OCI-LY1 (cell line): Measurements from ENCODE around the gene XRCC6.

Experiments used
- EZH2 ChIP-seq: fragments of 200-600 bp; sonication (generic), shearing (Covaris generic); IDR thresholded peaks from 2 replicates; pipeline ENCODE4 v1.8.0; 2017; ENCODE audit warnings: borderline replicate concordance, mixed run types, mild to moderate bottlenecking, antibody characterized with exemption, low read length, moderate library complexity, mixed read lengths
- TF ChIP-seq, protein P1 (sequence below): fragments of 200-600 bp; sonication (generic), shearing (Covaris generic); IDR thresholded peaks from 2 replicates; pipeline ENCODE4 v1.5.1; 2017; ENCODE audit warnings: mild to moderate bottlenecking, antibody characterized with exemption, low read length, moderate library complexity, mixed read lengths

DNA sequence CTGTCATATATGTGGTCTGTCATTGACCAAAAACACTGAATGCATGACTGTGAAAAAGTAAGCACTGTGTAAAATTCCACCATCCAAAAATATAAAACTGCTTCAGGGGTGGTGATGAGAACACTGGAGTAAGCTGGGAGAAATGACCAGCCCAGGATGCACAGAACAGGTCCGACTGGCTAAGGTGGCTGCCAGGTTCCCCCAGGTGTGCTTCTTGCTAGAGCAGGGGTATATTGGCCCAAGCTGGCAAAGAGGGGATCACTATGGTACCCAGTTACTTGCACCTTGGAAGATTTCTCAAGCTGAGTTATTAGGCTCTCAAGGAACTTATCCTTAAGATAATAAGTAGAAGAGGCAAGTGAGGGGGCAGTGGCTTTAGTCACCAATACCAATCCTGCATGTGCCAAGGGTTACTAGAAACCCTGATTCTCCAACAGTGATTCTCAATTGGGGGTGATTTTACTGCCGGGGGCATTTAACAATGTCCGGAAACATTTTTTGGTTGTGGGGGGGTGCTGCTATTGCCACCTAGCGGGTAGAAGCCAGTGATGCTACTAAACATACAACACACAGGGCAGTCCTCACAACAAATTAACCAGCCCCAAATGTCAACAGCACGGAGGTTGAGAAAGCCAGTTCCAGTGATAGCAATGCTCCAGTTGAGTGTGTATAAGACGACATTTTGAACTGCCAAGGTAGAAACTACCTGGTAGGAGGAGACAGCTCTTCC is 51.9 kb downstream of the XRCC6 start:
- TF ChIP-seq, protein P1, sequence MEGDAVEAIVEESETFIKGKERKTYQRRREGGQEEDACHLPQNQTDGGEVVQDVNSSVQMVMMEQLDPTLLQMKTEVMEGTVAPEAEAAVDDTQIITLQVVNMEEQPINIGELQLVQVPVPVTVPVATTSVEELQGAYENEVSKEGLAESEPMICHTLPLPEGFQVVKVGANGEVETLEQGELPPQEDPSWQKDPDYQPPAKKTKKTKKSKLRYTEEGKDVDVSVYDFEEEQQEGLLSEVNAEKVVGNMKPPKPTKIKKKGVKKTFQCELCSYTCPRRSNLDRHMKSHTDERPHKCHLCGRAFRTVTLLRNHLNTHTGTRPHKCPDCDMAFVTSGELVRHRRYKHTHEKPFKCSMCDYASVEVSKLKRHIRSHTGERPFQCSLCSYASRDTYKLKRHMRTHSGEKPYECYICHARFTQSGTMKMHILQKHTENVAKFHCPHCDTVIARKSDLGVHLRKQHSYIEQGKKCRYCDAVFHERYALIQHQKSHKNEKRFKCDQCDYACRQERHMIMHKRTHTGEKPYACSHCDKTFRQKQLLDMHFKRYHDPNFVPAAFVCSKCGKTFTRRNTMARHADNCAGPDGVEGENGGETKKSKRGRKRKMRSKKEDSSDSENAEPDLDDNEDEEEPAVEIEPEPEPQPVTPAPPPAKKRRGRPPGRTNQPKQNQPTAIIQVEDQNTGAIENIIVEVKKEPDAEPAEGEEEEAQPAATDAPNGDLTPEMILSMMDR = peak; percentile 72
- TF ChIP-seq EZH2 = no peak
